Loucy (cell line): ENCODE measurements around the gene SPATA20.

Source experiments
- CTCF ChIP-seq: fragments of 200-600 bp; sonication (generic); conservative IDR thresholded peaks from 2 replicates; pipeline ENCODE4 v1.5.1; 2014; ENCODE audit warnings: mild to moderate bottlenecking, antibody characterized with exemption, low read length
- EZH2phosphoT487 ChIP-seq: fragments of 200-600 bp; IDR thresholded peaks from 2 replicates; pipeline ENCODE4 v1.6.1; 2018; ENCODE audit warnings: antibody characterized with exemption, mild to moderate bottlenecking, moderate library complexity, borderline replicate concordance

- TF ChIP-seq CTCF (no peak), EZH2phosphoT487 (no peak)
Measured at GRCh38 chr17:50588391-50589049, 41.5 kb downstream of the SPATA20 start.
